Erythroblast (primary cell): ENCODE results near the gene STAT5A.

ENCODE experiments used
- GATA1 ChIP-seq: IDR thresholded peaks from 2 replicates; pipeline ENCODE4 v1.6.1; 2011; ENCODE audit warnings: low read depth, mild to moderate bottlenecking, control low read depth, low read length, moderate library complexity
- POLR2A ChIP-seq: IDR thresholded peaks from 2 replicates; pipeline ENCODE4 v1.6.1; 2011; ENCODE audit warnings: mild to moderate bottlenecking, low read length

DNA sequence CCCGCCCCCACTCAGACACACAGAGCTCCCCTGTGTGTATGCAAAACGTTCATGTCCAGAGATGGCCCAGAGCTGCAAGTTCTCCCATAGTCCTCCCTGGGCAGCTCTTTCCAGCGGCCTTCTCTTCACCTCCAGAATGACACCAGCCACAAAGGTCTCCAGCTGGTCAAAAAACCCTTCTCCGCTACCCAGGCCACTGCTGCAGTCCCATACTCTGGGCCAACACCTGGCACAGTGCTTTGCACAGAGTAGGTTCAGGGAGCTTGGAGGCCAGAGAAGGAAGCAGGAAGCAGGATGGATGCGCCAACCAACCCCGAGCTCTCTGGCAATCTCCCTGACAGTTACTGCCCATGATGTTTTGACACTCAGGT is 11.0 kb upstream of the STAT5A start:
- TF ChIP-seq POLR2A, result no peak
- no peak for TF ChIP-seq GATA1
